ENCODE measurements around the gene SMC5.
A peak's percentile ranks its signal among the peaks of the same experiment; 100 is the strongest.
"Not testable (repeated sequence)": the region's sequence is repeated elsewhere in the genome, so short reads cannot be mapped to it uniquely, and the experiment has no call there.

The SMC5 gene

DNA sequence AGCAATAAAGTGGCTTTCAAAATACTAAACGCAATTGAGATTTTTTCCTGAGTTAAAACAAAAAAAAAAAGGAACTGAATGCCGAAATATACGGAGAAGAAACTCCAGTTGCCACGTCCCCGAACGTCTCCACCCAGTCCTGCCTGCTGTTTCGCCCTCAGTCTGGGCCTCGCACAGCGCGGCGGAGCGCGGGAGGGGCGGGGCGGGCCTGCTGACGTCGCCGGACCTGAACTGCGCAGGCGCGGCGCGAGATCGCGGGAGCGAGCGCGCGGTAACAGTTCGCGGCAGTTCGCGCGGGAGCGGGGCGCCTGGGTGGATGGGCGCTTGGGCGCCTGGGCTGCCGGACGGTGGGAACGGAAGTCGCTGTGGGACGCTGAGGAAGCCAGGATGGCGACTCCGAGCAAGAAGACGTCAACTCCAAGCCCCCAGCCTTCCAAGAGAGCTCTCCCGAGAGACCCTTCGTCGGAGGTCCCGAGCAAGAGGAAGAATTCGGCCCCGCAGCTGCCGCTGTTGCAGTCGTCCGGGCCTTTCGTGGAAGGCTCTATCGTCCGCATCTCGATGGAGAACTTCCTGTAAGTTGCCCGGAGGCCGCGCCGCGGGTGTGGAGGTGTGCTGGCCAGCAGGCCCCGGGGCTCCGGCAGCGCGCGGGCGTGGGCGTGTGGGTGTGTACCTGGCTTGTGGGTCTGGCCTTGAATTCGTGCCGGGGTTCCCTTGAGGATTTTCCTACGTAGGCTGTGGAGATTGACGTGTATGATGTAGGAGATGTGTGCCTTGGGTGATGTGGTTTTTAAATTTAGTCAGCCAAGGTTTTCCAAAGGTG is at the start of gene SMC5:
SMC5 (plus strand) TSS at position 287 of the 820 bp plus-strand sequence; CDS start at position 388, 101 bp downstream.
- DNase-seq = peak; percentile 93

DNA sequence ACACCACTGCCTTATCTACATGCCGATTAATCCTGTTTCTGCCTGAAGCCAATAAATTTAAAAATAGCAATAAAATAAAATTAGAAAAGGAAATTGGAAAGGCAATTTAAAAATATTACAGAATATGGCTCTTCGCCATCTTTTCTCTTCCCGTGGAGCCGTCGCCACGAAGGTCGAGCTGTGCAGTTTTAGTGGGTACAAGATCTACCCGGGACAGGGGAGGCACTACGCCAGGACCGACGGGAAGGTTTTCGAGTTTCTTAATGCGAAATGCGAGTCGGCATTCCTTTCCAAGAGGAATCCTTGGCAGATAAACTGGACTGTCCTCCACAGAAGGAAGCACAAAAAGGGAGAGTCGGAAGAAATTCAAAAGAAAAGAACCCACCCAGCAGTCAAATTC is 41.7 kb upstream of the SMC5 start:
- no peak for DNase-seq

DNA sequence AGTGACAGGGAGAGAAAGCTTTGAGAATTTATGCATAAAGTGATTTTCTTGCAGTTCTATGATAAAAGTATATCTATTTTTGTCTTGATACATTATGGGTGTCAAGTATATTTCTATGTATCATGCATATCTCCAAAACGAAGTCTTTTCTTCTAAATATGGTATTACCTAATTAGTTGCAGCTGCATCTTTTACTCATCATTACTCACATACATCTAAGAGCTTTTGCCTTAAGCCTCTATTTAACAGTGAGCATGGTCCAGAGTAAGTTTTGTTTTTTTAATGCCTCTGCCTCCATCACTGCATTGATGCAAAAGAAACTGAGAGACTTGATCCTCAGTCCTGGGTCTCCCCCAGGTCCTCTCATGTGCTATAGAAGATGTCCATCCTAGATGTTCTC is 40.0 kb upstream of the SMC5 start:
- DNase-seq = no peak

DNA sequence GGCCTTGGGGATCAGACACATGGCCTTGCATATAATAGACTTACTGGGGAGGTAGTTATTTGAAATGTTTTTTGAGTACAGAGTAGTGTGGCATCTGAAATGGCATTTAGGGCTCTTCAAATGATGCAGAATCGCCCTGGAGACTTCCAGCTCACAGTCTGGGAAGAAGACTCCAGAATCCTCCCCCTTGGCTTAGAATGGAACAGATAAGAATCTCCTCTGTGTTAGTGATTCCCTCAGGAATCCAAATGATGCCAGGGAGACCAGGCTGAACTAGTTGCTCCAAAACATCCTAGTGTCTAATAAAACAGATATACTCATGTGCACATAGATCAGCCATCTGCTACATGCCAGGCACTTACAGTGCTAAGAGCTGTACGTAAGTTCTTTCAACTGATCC is 38.6 kb upstream of the SMC5 start:
- DNase-seq = no peak

DNA sequence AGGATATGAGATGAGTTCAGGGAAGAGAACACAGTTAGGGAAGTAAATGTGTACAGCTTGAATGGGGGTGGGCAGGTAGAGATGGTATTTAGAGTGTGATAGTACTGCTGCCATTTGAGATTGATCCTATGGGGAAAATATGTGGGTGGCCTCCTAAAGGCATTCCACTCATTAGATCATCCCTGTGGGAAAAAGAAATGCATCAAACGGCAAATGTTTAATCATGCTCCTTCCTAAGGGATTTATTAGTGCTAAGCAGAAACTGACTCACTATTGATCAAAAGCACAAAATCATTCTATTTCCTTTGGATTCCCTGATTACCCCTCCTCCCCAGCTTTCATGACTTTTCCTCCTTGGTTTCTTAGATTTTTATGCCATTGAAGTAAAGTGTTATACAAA is 36.4 kb upstream of the SMC5 start:
- no peak for DNase-seq

DNA sequence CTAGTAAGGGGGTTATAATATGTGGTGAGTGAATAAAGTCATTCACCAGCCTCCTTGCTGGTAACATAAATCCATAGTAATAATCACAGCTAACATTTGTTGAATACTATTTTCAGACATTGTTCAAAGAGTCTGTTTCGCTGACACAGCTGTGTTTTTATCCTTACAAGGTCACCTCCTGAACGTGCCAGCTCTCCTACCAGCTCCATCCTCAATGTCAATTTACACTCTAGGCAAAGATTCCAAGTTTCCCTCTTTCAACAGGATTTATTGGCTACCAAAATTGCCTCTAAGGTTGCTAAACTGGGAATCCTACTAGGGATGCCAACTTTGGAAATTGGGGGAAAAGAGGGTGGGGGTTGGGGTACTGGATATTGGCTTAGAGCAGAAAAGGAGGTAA is 30.7 kb upstream of the SMC5 start:
- no peak for DNase-seq

DNA sequence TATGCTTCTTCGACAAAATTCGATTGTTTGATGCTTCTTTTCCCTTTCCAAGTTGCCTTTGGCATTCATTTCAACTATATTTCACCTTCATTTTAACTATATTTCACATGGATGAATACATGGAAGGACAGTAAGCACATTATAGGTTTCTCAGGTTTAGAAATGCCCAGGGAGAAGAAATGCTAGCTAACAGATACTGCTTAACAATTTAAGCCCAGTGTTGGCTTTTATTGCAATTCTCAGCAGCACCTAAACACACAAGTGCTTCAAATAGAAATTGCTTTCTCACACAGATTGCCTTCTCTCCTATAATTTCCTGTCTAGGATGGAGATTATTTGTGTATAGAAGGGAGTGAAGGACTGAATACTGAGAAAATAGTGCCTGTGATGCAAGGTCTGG is 30.2 kb upstream of the SMC5 start:
- DNase-seq = no peak

DNA sequence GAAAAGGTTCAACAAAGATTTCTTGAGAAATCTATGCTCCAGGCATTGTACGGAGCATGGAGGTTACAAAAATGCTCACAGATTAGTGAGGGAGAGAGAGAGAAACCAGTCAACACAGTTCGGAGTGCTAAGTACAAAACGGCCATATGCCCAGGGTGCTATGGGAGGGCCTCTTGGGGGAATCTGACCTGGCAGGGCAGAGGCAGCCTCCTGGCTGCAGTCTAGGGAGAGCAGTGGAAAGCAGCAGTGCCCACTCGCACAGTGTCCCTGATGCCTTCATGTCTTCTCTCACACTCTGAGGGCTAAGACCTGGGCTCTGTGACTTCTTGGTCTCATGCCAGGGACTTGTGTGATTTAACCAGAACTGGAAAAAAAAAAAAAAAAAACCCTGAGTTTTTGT is 29.8 kb upstream of the SMC5 start:
- no peak for DNase-seq

DNA sequence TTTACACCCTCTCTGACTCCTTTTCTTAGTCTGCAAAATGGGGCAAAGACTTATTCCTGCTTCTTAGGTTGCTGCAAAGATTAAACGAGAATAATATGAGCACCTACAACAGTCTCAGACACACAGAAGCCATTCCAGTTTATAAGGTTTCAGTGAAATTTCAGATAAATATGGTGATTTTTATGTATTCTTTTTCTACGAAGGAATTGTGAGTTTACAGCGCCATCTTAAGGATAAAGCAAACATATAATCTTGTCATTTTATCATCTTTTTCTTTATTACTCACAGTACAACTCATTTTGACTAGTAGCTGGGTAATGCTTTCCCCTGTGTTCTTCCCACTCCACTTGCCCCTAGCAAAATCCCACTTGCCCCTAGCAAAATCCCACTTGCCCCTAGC is 29.2 kb upstream of the SMC5 start:
- DNase-seq = no peak

DNA sequence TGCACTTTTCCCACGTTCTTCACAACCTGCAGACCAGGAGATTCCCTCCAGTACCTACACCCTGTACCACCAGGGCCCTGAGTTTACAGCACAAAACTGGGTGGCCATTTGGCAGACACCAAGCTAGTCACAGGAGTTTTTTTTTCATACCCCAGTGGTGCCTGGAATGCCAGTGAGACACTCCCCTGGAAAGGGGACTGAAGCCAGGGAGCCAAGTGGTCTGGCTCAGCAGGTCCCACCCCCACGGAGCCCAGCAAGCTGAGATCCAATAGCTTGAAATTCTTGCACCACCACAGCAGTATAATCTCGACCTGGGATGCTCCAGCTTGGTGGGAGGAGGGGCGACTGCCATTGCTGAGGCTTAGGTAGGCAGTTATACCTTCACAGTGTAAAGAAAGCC is 26.3 kb upstream of the SMC5 start:
- DNase-seq = no peak

DNA sequence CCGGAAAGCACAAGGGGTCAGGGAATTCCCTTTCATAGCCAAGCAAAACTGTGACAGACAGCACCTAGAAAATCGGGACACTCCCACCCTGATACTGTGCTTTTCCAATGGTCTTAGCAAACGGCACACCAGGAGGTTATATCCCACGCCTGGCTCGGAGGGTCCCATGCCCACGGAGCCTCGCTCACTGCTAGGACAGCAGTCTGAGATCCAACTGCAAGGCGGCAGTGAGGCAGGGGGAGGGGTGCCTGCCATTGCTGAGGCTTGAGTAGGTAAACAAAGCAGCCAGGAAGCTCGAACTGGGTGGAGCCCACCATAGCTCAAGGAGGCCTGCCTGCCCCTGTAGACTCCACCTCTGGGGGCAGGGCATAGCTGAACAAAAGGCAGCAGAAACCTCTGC is 24.6 kb upstream of the SMC5 start:
- not testable (repeated sequence) for DNase-seq

DNA sequence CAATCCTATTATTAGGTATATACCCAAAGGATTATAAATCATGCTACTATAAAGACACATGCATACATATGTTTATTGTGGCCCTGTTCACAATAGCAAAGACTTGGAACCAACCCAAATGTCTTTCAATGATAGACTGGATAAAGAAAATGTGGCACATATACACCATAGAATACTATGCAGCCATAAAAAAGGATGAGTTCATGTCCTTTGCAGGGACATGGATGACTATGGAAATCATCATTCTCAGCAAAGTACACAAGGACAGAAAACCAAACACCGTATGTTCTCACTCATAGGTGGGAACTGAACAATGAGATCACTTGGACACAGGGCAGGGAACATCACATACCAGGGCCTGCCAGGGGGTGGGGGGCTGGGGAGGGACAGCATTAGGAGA is 12.8 kb upstream of the SMC5 start:
- DNase-seq = not testable (repeated sequence)

DNA sequence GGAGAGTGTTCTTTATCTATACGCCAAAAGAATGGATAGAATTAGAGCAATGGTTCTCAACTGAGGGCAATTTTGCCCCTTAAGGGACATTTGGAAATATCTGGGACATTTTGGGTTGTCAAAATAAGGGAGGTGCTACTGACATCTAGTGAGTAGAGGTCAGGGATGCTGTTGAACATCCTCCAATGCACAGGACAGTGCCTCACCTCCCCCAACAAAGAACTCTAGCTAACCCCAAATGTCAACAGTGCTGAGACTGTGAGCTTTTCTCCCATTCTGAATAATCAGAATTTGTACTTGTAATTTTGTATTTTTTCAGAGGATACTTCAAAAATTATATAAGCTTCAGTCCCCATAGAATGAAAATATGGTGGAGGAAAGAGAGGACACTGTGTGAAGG is 8.6 kb upstream of the SMC5 start:
- DNase-seq = no peak

DNA sequence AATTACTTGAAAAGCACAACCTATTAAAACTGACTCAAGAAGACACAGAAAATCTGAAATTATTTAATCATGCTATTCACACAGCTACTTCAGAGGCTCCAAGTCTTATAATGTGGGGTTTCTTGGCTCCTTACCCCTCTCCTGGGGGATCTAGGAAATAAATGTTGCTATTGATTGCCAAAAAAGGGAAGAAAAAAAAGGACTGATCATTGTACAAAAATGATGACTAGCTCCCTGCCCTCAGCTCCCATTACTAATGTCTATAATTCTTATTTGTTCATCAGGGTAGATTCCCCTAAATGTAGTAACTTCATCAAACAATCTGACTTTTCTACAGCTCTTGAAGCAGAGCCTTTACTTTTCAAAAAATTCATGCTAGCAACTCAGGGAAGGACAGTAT is 3.3 kb upstream of the SMC5 start:
- no peak for DNase-seq

DNA sequence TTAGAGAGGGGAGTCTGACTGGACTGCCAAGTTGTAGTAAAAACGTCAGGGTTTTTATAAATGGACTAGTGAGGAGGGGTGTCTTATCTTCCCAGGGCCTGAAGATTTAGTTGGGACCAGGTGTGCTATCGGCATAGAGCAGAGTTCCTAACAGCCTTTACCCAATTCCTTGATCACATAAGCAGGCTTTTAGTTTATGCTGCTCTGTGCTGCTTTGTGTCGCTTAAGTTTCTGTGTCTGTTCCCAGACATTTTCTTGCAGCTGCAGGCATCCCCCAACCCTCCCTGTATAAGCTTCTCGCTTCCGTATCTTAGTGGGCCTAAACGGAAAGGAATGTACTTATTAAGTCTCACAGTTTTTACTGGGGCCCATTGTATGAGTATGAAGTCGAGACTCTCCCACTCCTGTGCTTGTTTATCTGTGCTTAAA is 2.6 kb upstream of the SMC5 start:
- DNase-seq = no peak

DNA sequence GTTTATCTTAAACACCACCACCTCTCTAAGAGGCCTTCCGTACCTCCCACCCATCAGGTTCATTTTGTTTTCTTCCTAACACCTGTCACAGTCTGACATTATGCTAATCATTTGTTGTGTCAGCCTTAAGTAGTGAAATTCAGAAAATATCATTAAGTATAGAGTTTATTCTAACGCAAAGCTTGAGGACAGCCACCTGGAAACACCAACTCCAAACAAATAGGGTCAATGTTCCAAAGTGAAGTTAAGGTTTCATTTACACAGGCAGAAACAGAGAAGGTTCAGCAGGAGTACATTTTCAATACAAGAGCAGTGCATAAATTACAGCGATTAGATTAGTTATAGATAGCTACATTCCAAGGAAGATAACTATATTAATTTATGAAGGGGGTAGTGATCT is 1.3 kb upstream of the SMC5 start:
- no peak for DNase-seq

DNA sequence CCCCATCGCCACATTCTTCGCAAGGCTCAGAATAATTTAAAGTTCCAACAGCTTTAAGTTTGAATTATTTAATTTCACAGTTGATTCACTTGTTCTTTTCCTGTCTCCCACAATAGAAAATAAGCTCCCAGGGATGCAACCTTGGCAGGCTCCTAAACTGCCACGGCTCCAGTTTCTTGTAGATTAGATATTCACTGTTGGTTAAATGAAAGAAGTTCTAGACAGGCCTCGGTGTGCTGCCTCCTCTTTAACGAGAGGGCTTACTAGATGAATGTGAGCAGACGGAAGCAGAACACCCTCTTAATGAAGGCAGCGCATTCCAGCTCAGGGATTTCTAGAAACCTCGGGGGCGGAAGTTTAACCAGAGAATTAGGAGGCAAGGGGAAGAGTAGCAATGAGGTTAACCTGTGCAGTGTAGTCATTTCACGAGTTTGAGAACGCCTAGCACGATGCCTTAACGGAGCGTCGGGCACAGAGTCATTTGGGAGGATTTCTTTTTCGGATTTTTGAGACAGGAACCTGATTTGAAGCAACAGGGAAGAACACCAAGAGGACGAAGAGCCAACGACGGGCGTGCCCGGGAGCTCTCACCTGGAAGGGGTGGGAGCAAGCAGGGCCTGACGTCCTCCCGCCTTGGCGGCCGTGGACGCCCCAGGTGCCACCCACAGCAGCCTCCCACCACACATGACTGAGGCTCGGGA is 637 bp upstream of the SMC5 start:
- DNase-seq = peak; percentile 66 to 71

DNA sequence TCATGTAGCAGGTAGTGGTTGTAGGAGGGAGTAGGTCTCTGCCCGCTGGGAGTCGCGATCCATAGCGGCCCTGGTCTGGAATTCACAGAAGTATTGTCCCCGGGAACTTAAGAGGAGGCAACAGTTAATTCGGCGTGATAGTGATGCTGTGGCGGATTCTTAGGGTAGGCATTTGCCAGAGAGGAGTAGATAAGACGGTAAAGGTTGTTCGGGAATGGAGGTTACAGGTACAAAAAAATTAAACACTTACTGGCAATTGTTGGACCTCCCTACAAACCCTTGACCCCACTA is 679 bp downstream of the SMC5 start:
- no peak for DNase-seq

DNA sequence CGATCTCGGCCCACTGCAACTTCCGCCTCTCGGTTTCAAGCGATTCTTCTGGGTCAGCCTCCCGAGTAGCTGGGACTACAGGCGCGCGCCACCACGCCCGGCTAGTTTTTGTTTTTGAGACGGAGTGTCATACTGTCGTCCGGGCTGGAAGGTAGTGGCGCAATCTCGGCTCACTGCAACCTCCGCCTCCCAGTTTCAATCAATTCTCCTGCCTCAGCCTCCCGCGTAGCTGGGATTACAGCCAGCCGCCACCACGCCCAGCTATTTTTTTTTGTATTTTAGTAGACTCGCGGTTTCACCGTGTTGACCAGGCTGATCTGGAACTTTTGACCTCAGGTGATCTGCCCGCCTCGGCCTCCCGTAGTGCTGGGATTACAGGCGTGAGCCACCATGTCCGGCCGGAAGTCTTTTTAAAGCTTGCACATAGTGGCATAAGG is 1.2 kb downstream of the SMC5 start:
- no peak for DNase-seq

DNA sequence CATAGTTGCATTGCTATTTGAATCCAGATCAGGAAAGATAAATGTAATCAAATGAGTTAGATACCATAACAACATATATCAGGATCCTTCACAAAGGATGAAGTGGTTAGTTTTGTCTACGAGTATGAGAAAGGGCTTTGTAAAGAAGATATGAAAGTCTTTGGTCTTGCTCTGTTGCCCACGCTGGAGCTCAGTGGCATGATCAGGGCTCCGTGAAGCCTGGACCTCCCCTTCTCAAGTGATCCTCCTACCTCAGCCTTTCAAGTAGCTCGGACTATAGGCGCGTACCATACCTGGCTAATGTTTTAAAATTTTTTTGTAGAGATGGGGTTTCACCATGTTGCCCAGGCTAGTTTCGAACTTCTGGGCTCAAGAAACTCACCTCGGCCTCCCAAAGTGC is 1.8 kb downstream of the SMC5 start:
- no peak for DNase-seq

DNA sequence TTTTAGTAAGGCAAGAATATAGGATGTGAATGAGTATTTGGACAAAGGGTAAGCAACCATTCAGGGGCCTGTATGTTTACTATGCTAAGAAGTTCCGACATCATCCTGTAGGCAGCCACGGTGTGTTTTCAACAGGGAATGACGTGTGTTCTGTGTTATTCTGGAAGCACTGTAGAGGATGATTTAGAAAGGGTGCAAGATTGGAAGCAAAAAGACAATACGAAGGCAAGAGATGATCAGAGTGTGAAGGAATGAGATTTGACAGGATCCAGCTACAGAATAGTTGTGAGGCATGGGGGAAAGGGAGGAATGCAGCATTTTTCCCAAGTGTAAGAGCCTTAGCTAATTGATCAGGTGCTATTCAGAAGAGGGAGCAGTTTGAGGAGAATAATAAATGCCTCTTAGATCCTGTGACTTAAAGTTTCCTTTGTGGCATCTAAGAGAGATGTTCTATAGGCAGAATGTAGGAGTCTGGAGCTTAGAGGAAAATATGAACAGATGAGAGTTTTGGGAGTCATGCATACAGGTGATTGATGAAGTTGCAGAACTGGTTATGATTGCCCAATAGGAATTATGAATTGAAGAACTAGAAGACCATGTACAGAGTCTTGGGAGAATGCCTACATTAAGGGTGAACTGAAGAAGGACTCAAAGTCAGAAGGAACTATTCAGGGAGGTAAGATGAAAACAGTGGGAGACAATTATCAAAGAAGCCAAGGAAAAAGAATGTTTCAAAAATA is 2.5 kb downstream of the SMC5 start:
- DNase-seq = no peak

DNA sequence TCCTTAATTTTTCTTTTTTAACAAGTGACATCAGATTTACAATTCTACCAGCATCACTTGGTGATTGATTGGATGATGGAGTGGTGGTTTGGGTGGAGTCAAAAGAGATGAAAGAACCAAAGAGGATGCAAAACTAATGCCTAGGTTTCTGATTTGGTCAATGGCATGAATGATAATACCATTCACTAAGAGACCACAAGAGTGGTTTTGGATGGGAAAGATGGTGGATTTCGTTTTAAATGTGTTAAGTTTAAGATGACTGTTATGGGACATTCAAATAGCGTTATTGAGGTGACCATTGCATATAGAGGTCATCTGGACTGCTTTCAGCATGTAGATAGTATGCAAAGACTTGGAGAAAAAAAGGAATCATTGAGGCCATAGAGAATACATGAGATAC is 3.6 kb downstream of the SMC5 start:
- DNase-seq = no peak

DNA sequence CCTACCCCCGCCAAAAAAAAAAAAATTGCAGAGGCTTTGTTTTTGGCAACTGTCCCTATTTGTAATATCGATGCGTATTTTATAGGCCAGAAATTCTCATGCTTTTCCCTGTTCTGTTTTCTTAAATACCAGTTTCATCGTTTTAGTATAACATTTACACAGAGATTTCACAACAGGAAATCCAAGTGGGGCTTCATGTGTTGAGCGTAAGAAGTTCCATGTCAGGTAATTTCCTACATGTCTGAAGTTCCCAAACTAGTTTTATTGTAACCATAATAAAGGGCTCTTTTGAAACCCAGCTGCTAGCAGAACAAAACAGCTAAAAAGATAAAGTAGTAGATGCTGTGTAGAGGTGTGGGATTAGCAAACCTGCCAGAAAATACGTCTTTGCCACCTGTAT is 4.2 kb downstream of the SMC5 start:
- no peak for DNase-seq

DNA sequence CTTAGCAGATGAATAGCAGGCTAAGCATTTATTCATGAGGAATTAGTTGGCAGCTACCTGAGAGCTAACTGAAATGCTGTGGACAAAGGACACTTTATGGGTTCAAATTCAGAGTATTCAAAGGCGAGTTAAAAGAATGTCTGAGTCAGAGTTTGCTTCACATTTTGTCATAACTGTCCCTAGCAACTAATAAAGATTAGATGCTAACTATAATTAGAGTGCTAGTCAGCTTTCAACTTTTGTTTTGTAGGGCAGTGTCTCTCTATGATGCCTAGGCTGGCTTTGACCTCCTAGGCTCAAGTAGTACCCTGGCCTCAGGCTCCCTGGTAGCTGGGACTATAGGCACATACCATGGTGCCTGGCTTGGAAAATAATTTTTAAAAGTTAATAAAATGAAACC is 4.6 kb downstream of the SMC5 start:
- no peak for DNase-seq

Measured in activated T-cell treated with anti-CD3 and anti-CD28 coated beads, Interleukin-2, amount 50 U/mL, for 48 hours (primary cell).